Activated naive CD8-positive, alpha-beta T cell treated with anti-CD3 and anti-CD28 coated beads, Interleukin-2, amount 10 ng/mL, durations not matched to agents 7 days and 5 days (primary cell): ENCODE data around the gene SMAD2. TPM values are rescaled to one million over a fixed set of nuclear protein-coding genes. Genes with fewer than 3 reads are reported as not detected.
A peak's percentile ranks its signal among the peaks of the same experiment; 100 is the strongest.
"Not testable (repeated sequence)": the region's sequence is repeated elsewhere in the genome, so short reads cannot be mapped to it uniquely, and the experiment has no call there.

Source experiments
- ATAC-seq: fragments of 150-1000 bp; cut with Tn5 transposase; one replicate; pipeline ENCODE4 v1.10.0; 2021; ENCODE audit warnings: low read depth, moderate library complexity
- POLR2A ChIA-PET: fragments of 350-600 bp; sonication (Branson Sonifier 250); formaldehyde crosslinking; loops from one replicate; lab custom pipeline; 2021; ENCODE audit warnings: antibody characterized with exemption; lab: Charles Lee
- DNase-seq: peaks from one replicate; pipeline ENCODE4 v3.0.0; 2021
- H3K27ac Mint-ChIP-seq: one replicate; pipeline ENCODE4 v1.8.0; 2022; ENCODE audit warnings: mild to moderate bottlenecking, mixed read lengths
- H3K27me3 Mint-ChIP-seq: one replicate; pipeline ENCODE4 v1.8.0; 2022; ENCODE audit warnings: mild to moderate bottlenecking, moderate library complexity, mixed read lengths
- H3K36me3 Mint-ChIP-seq: one replicate; pipeline ENCODE4 v1.8.0; 2021; ENCODE audit warnings: mild to moderate bottlenecking, mixed read lengths
- H3K4me1 Mint-ChIP-seq: one replicate; pipeline ENCODE4 v1.8.0; 2021; ENCODE audit warnings: mixed read lengths
- H3K4me3 Mint-ChIP-seq: one replicate; pipeline ENCODE4 v1.8.0; 2022; ENCODE audit warnings: mild to moderate bottlenecking, moderate library complexity, mixed read lengths
- H3K9me3 Mint-ChIP-seq: one replicate; pipeline ENCODE4 v1.8.0; 2021; ENCODE audit warnings: mixed read lengths
- total RNA-seq, 2 experiments: library from RNA; stranded (reverse); gene quantifications; one replicate each; pipeline ENCODE4 v1.2.3, GENCODE V29; 2021

The SMAD2 gene
- total RNA-seq, 2 experiments from 2014 or later = 119 to 127 TPM

GRCh38 chr18:47780011-47780725 is 150.3 kb downstream of the SMAD2 start:
- no peaks in the 10 kb centered on the region for H3K36me3 Mint-ChIP-seq
- H3K27ac Mint-ChIP-seq = no peak overlapping the region
- H3K27me3 Mint-ChIP-seq = peaks cover 5% of the 10 kb centered on the region
- H3K9me3 Mint-ChIP-seq = no peaks in the 10 kb centered on the region
- H3K4me1 Mint-ChIP-seq = peaks cover 9% of the 10 kb centered on the region
- POLR2A ChIA-PET = no interaction called here
- no peak overlapping the region for H3K4me3 Mint-ChIP-seq
- ATAC-seq (no peak), DNase-seq (no peak)

GRCh38 chr18:47779381-47779780 is 151.1 kb downstream of the SMAD2 start:
- H3K4me3 Mint-ChIP-seq = no peak overlapping the region

GRCh38 chr18:47777626-47778025 is 152.8 kb downstream of the SMAD2 start:
- peaks cover 12% of the 10 kb centered on the region for H3K4me1 Mint-ChIP-seq
- no peak for ATAC-seq
- no peaks in the 10 kb centered on the region for H3K9me3 Mint-ChIP-seq
- H3K4me3 Mint-ChIP-seq = no peak overlapping the region
- H3K36me3 Mint-ChIP-seq = no peaks in the 10 kb centered on the region
- no peak for DNase-seq
- POLR2A ChIA-PET = no interaction called here
- peaks cover 2% of the 10 kb centered on the region for H3K27me3 Mint-ChIP-seq
- H3K27ac Mint-ChIP-seq = no peak overlapping the region

More at GRCh38 chr18:47779381-47779780, 151.1 kb downstream of the SMAD2 start:
- H3K27ac Mint-ChIP-seq = no peak overlapping the region
- H3K9me3 Mint-ChIP-seq = no peaks in the 10 kb centered on the region
- H3K36me3 Mint-ChIP-seq = no peaks in the 10 kb centered on the region
- DNase-seq (no peak), ATAC-seq (no peak)
- peaks cover 4% of the 10 kb centered on the region for H3K27me3 Mint-ChIP-seq
- H3K4me1 Mint-ChIP-seq = peaks cover 9% of the 10 kb centered on the region
- POLR2A ChIA-PET = no interaction called here

- ATAC-seq = no peak
- peaks cover 4% of the 10 kb centered on the region for H3K27me3 Mint-ChIP-seq
These were observed 154.5 kb downstream of the SMAD2 start for GRCh38 chr18:47775961-47776360.

GRCh38 chr18:47773931-47774330 is 156.5 kb downstream of the SMAD2 start:
- Mint-ChIP-seq H3K27me3 (peaks cover 9% of the 10 kb centered on the region), H3K36me3 (no peaks in the 10 kb centered on the region), H3K4me3 (no peak overlapping the region), H3K27ac (no peak overlapping the region), H3K4me1 (peaks cover 10% of the 10 kb centered on the region), H3K9me3 (no peaks in the 10 kb centered on the region)
- DNase-seq = no peak
- POLR2A ChIA-PET = no interaction called here
- ATAC-seq = no peak

More at GRCh38 chr18:47775961-47776360, 154.5 kb downstream of the SMAD2 start:
- Mint-ChIP-seq H3K4me3 (no peak overlapping the region), H3K36me3 (no peaks in the 10 kb centered on the region), H3K27ac (no peak overlapping the region), H3K4me1 (peaks cover 12% of the 10 kb centered on the region), H3K9me3 (no peaks in the 10 kb centered on the region)
- POLR2A ChIA-PET = no interaction called here
- no peak for DNase-seq

GRCh38 chr18:47772374-47773248 is 157.8 kb downstream of the SMAD2 start:
- no peak overlapping the region for H3K4me3 Mint-ChIP-seq
- H3K9me3 Mint-ChIP-seq = no peaks in the 10 kb centered on the region
- POLR2A ChIA-PET = no interaction called here
- H3K4me1 Mint-ChIP-seq = peaks cover 7% of the 10 kb centered on the region
- DNase-seq = peak; percentile 77
- no peaks in the 10 kb centered on the region for H3K36me3 Mint-ChIP-seq
- peak; percentile 66 for ATAC-seq
- H3K27ac Mint-ChIP-seq = no peak overlapping the region
- peaks cover 9% of the 10 kb centered on the region for H3K27me3 Mint-ChIP-seq

- no peak for DNase-seq
- peaks cover 9% of the 10 kb centered on the region for H3K27me3 Mint-ChIP-seq
- H3K4me3 Mint-ChIP-seq = no peak overlapping the region
- H3K4me1 Mint-ChIP-seq = peaks cover 3% of the 10 kb centered on the region
- H3K36me3 Mint-ChIP-seq = no peaks in the 10 kb centered on the region
- no peak overlapping the region for H3K27ac Mint-ChIP-seq
- ATAC-seq = no peak
- no peaks in the 10 kb centered on the region for H3K9me3 Mint-ChIP-seq
- POLR2A ChIA-PET = no interaction called here
These were observed 158.5 kb downstream of the SMAD2 start for GRCh38 chr18:47771922-47772321.

- POLR2A ChIA-PET = no interaction called here
- H3K27me3 Mint-ChIP-seq = peaks cover 21% of the 10 kb centered on the region
- peaks cover under 1% of the 10 kb centered on the region for H3K4me1 Mint-ChIP-seq
- no peaks in the 10 kb centered on the region for H3K9me3 Mint-ChIP-seq
- no peak overlapping the region for H3K4me3 Mint-ChIP-seq
- no peak overlapping the region for H3K27ac Mint-ChIP-seq
- DNase-seq = no peak
- no peak for ATAC-seq
- H3K36me3 Mint-ChIP-seq = no peaks in the 10 kb centered on the region
These were observed 162.8 kb downstream of the SMAD2 start for GRCh38 chr18:47767699-47768098.

- DNase-seq, H3K4me1 Mint-ChIP-seq, H3K36me3 Mint-ChIP-seq, POLR2A ChIA-PET, ATAC-seq, H3K27ac Mint-ChIP-seq, H3K4me3 Mint-ChIP-seq, H3K9me3 Mint-ChIP-seq: not testable (repeated sequence)
- peaks cover 24% of the 10 kb centered on the region for H3K27me3 Mint-ChIP-seq
These were observed 163.3 kb downstream of the SMAD2 start for GRCh38 chr18:47767198-47767597.
